Mucosa of gallbladder (tissue), 1 donor: Measurements from ENCODE around the gene LIN28B. TPM values are rescaled to one million over a fixed set of nuclear protein-coding genes. Genes with fewer than 3 reads are reported as not detected.
"Not testable (repeated sequence)": the region's sequence is repeated elsewhere in the genome, so short reads cannot be mapped to it uniquely, and the experiment has no call there.

ENCODE experiments used
- DNase-seq: peaks from one replicate; pipeline ENCODE4 v3.0.0-alpha.2; 2020; ENCODE audit warnings: low spot score
- total RNA-seq: library from RNA; stranded (reverse); gene quantifications from one replicate; pipeline ENCODE4 v1.2.1, GENCODE V29; 2021
- donor health status: DM: no; HTN: no; CAD: no.

LIN28B gene
- total RNA-seq, 1 donor from 2014 or later, result 0.14 TPM

DNA sequence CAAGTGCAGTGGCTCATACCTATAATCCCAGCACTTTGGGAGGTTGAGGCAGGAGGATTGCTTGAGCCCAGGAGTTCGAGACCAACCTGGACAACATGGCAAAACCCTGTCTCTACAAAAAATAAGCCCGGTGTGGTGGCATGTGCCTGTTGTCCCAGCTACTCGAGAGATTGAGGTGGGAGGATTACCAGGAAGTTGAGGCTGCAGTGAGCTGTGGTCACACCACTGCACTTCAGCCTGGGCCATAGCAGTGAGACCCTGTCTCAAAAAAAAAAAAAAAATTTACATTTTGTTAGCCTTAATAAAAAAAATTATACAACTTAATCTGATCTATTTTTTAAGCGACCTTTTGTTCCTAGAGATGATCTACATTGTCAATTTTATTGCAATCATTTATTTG is 56.6 kb downstream of the LIN28B start:
- DNase-seq, result not testable (repeated sequence)

GRCh38 chr6:105014448-105014847 is 57.5 kb downstream of the LIN28B start:
- DNase-seq, result no peak

GRCh38 chr6:105014954-105015353 is 58.0 kb downstream of the LIN28B start:
- DNase-seq, result no peak

DNA sequence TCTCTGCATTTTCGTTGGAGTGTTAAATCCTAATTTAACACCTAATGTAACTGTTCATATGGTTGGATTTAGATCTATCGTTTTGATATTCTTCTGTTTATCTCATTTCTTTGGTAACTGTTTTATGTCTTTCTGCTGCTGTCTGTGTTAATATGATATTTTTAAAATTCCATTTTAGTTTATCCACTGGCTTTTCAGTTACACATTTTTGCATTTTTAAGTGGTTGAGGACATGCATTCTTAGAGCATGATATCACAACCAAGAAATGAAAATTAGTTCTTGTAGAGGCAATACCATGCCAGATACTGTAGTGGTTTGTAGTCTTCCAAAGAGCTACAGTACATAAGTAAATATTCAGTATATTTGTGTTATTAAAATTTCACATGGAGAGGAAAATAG is 58.6 kb downstream of the LIN28B start:
- no peak for DNase-seq

DNA sequence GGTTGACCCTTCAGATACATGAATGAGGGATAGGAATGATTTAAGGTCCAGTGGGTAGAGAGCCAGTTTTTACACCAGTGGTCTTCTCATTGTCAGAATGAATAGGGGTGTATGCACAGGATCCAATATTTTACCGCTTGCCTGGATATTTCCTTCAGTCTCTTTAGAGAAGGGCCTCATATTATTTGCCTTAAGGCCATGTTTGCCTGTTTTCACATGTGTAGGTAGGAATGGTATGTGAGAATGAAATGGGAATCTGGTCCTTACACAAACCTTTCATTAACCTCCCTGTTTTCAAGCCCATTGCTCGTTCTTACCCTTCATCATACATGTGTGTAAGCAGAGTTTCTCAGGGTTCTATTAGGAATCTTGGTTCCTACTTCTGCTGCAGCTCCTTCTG is 62.4 kb downstream of the LIN28B start:
- DNase-seq, result no peak

DNA sequence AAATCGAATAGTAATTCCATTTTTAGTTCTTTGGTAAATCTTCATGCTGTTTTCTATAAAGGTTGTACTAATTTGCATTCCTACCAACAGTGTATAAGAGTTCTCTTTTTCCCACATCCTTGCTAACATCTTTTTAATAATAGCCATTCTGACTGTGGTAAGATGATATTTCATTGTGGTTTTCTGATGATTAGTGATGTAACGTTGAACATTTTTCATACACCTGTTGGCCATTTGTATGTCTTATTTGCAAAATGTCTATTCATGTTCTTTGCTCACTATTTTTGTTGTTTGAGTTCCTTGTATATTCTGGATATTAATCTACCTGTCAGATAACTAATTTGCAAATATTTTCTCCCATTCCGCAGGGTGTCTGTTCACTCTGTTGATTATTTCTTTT is 64.5 kb downstream of the LIN28B start:
- DNase-seq, result no peak

- DNase-seq, result no peak
Observed at GRCh38 chr6:105022416-105022815, 65.5 kb downstream of the LIN28B start.

DNA sequence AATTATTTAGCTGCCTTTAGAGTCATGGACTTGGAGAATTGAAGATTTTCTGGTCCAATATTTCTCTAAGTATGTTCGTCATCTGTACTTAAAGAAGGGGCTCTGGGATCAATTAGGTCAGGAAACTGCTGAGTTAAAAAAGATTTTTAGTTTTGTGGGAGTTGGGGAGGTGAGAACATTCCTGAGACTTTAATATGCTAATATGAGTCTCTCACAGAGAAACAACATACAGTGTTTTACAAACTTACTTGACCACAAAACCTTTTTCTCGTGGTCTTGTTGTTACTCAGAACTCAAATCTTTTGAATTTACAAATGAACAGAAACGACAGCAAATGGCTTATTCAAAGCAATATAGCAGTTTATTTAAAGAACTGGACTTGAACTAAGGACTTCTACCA is 67.9 kb downstream of the LIN28B start:
- DNase-seq, result no peak

- DNase-seq, result no peak
Observed at GRCh38 chr6:105028898-105029297, 72.0 kb downstream of the LIN28B start.

DNA sequence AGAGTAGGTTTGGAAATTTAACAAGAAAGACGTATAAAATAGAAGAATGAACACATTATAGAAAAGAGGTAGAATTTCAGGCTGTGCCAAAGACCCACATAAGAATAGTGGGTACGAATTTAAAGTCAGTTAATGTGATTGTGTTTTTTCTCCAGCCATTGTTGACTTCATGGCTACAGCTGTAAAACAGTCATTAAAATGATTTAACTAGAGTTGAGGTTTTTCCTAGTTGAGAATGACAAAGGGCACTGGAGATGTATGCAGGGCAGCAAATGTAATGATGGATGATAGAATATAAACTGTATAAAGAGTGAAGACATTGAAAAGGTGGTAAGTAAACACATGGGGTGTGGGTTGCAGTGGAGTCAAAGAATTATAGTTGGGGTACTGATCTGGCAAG is 72.7 kb downstream of the LIN28B start:
- no peak for DNase-seq

DNA sequence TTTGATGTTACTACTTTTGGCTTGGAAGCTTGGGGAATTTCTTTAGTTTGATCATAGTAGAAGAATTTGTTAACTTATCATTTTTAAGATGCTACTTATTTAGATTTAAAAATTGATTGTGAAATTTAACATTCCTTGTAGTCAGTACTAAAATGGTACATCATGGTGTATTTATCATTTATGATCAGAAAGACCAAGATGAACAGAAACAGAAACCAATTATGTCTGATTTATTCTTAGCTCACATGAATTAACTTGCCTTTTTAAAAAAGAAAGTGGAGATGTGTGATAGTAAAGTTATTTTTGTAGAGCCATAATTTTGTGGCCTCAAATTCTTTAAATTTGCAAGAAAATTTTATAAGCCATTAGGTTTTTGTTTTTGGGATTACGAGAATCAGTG is 77.6 kb downstream of the LIN28B start:
- no peak for DNase-seq

DNA sequence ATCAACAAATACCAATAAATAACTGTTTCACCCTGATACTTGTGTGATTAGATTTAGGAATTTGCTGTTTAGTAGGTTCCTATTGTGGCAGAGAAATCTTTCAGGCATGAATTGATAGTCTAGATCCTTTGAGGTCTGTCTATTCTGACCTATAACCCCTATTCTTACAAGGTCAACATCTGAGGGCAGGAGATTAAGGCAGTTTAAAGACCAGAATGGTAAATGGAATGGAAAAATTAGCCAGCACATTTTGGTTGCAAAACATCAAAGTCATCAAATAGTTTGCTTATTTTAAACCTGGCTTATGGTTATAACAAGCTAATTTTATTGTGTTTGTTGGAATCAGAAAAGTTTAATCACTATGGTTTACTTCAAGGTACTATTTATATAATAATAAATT is 78.4 kb downstream of the LIN28B start:
- DNase-seq, result no peak

- no peak for DNase-seq
Observed at GRCh38 chr6:105036351-105036750, 79.4 kb downstream of the LIN28B start.

DNA sequence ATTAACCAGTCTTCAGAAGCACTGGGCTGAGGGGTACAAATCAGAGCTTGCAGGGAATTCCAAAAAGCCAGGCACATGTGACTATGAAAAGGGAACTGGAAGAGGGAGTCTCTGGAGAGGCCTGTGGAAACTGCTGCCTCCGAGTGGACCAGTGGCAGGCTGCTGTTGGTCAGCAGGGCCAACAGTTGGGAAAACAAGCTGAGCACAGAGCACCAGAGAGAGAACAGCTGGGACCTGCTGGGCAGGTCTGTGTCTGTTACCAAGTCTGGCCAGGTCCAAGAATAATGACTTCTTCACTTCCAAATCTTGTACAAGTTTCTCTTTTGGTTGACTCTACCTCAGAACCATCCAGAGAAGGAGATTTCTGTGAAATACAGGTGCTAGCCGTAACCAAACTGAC is 81.4 kb downstream of the LIN28B start:
- no peak for DNase-seq

GRCh38 chr6:105041880-105042279 is 85.0 kb downstream of the LIN28B start:
- DNase-seq, result no peak

DNA sequence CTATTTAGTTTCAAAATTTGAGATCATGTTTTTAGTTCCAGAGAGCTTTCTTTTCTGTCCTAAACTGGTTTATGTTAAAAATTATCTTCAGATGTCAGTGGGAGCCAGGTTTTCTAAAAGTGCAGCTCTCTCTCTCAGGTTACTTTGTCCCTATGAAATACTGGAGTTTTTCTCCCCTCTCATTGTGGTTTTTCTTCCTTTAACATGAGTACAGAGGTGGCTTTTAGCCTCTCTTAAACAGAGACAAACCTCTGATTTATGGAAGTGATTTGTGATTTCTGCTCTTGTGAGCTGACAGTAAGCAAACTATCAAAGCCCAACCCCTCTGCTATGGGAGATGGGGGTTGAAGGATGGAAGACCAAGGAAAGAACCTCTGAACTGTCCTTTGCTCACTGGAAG is 85.7 kb downstream of the LIN28B start:
- DNase-seq, result no peak

DNA sequence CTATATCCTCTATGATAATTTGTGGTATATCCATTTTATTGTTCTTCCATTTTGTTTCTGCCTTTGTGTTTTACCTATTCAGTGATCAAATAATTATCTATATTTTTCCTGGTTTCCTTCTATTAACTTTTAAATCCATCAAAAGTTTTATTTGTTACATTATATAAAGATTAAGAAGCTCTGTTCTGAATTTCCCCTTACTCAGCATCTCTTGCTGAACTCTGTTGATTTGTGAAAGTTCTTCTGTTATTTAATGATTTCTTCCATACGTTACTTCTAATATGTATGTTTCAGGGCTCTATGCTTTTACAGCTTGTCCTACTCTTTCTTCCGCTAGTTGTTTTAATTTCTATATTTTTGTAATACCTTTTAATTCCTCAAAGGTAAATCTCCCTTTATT is 87.1 kb downstream of the LIN28B start:
- DNase-seq, result no peak

- no peak for DNase-seq
Observed at GRCh38 chr6:105045526-105045925, 88.6 kb downstream of the LIN28B start.

GRCh38 chr6:105051941-105052471 is 95.1 kb downstream of the LIN28B start:
- no peak for DNase-seq

- no peak for DNase-seq
Observed at GRCh38 chr6:105056646-105057045, 99.7 kb downstream of the LIN28B start.

DNA sequence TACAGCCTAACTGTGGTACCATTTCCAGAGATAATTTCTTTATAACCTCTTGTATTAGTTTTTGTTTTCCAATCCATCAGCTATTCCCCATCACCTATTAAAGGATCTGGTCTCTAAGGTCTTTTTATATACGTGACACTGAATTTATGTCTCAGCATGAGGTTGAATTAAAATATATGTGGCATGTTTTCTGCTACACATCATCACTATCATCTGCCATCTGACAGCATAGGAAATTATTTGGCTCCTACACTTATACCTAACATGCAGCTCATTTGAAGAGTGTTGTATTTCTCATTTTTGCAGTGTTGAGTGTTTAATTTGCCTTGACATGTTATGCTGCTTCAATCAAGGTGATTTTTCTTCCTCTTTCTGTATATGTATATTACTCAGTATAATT is 100.3 kb downstream of the LIN28B start:
- DNase-seq, result no peak

DNA sequence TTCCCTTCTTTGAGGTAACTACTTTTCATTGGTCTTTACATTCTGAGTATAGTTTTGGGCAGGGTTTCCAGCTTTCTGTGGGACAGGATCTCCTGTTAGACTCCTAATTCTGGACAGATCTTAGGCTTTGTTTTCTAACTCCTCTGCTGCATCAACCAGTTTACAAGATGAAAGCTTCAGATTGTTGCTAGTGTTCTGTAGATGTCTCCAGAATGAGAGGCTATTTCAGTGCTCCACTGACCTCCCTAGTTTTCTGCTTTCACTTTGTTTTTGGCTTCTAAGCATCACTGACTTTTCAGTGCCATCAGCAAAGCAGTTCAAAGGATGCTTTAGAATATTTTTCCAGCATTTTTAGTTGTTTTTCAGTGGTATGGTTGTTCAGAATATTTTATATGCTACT is 101.4 kb downstream of the LIN28B start:
- DNase-seq, result no peak

DNA sequence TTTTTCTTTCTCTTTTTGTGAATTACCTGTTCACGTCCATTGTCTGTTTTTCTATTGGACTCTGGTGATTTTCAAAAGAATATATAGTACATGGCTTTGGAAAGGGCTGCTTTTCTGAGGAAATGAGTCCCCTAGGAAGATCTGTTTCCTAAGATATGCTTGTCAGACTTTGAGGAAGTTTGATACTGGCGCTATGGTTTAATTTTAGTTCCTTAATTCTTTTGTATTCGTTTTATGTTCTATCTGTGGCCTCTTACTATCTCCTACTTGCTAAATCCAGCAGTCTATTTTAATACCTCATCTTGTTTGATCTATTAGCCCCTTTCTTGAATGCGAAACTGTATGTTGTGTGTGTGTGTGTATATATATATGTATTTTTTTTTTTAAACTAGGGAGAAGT is 101.9 kb downstream of the LIN28B start:
- no peak for DNase-seq

- no peak for DNase-seq
Observed at GRCh38 chr6:105066233-105066632, 109.3 kb downstream of the LIN28B start.

- no peak for DNase-seq
Observed at GRCh38 chr6:105066836-105067235, 109.9 kb downstream of the LIN28B start.
